Parathyroid adenoma (tissue), 2 donors: Measurements from ENCODE around the gene PROK1.

ENCODE experiments used
- H2AFZ ChIP-seq: fragments of 300-600 bp; sonication (generic); one replicate; pipeline ENCODE4 v1.7.0; 2017; ENCODE audit warnings: antibody characterized with exemption, mild to moderate bottlenecking
- H3K27ac ChIP-seq: fragments of 300-600 bp; sonication (generic); one replicate; pipeline ENCODE4 v1.7.0; 2017
- H3K27me3 ChIP-seq: fragments of 300-600 bp; sonication (generic); one replicate; pipeline ENCODE4 v1.7.0; 2017; ENCODE audit warnings: low read length; ENCODE audit not compliant: control insufficient read depth, insufficient read depth
- H3K36me3 ChIP-seq: fragments of 300-600 bp; sonication (generic); one replicate; pipeline ENCODE4 v1.7.0; 2017; ENCODE audit warnings: low read length; ENCODE audit not compliant: control insufficient read depth, insufficient read depth
- H3K4me1 ChIP-seq: fragments of 300-600 bp; sonication (generic); one replicate; pipeline ENCODE4 v1.7.0; 2017; ENCODE audit warnings: control low read depth
- H3K4me2 ChIP-seq: fragments of 300-600 bp; sonication (generic); one replicate; pipeline ENCODE4 v1.7.0; 2017; ENCODE audit warnings: low read length
- H3K4me3 ChIP-seq: fragments of 300-600 bp; sonication (generic); one replicate; pipeline ENCODE4 v1.7.0; 2017; ENCODE audit warnings: low read depth, low read length
- H3K79me2 ChIP-seq: fragments of 300-600 bp; sonication (generic); one replicate; pipeline ENCODE4 v1.7.0; 2017; ENCODE audit warnings: control low read depth
- H3K9ac ChIP-seq: fragments of 300-600 bp; sonication (generic); one replicate; pipeline ENCODE4 v1.7.0; 2017; ENCODE audit warnings: mild to moderate bottlenecking
- H3K9me3 ChIP-seq: fragments of 300-600 bp; sonication (generic); one replicate; pipeline ENCODE4 v1.7.0; 2017; ENCODE audit warnings: low read length; ENCODE audit not compliant: control insufficient read depth
- TF ChIP-seq, protein P1 (sequence below): fragments of 300-600 bp; sonication (generic); IDR thresholded peaks from one replicate; pipeline ENCODE4 v1.7.0; 2017; ENCODE audit warnings: antibody characterized with exemption, mild to moderate bottlenecking
- donor health status: primary hyperparathyroidism.

The PROK1 gene

DNA sequence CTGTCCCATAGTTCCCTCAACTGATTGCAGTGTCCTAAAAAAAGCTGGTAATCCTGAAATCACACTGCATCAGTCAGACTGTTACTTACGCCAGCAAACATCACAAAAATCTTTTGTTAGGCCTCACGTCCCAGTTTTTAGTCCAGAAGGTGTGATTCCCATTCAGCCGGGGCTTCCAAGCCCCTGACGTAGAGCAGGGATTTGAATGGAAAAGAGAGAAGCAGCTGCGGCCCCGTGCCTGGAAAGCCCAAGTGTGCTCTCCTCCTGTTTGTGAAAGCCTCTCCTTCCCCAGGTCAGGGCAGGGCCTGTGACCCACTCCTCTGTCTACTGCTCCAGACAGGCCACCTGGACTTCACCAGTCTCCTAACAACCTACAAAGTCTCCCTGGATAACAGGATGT, 47.3 kb downstream of the PROK1 start:
- TF ChIP-seq, protein P1, sequence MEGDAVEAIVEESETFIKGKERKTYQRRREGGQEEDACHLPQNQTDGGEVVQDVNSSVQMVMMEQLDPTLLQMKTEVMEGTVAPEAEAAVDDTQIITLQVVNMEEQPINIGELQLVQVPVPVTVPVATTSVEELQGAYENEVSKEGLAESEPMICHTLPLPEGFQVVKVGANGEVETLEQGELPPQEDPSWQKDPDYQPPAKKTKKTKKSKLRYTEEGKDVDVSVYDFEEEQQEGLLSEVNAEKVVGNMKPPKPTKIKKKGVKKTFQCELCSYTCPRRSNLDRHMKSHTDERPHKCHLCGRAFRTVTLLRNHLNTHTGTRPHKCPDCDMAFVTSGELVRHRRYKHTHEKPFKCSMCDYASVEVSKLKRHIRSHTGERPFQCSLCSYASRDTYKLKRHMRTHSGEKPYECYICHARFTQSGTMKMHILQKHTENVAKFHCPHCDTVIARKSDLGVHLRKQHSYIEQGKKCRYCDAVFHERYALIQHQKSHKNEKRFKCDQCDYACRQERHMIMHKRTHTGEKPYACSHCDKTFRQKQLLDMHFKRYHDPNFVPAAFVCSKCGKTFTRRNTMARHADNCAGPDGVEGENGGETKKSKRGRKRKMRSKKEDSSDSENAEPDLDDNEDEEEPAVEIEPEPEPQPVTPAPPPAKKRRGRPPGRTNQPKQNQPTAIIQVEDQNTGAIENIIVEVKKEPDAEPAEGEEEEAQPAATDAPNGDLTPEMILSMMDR = no peak
- Histone ChIP-seq H3K4me2 (no peak overlapping the region), H3K9ac (no peak overlapping the region), H3K27me3 (no peaks in the 10 kb centered on the region), H2AFZ (no peak overlapping the region), H3K4me1 (no peaks in the 10 kb centered on the region), H3K36me3 (no peaks in the 10 kb centered on the region), H3K9me3 (no peaks in the 10 kb centered on the region), H3K79me2 (no peaks in the 10 kb centered on the region), H3K27ac (no peak overlapping the region), H3K4me3 (no peak overlapping the region)

- no peaks in the 10 kb centered on the region for H3K9me3 ChIP-seq
- TF ChIP-seq, protein P1 = no peak
- H3K9ac ChIP-seq = no peak overlapping the region
- no peaks in the 10 kb centered on the region for H3K79me2 ChIP-seq
- H3K27ac ChIP-seq = no peak overlapping the region
- no peaks in the 10 kb centered on the region for H3K4me1 ChIP-seq
- H2AFZ ChIP-seq = no peak overlapping the region
- no peak overlapping the region for H3K4me3 ChIP-seq
- no peak overlapping the region for H3K4me2 ChIP-seq
- H3K27me3 ChIP-seq = no peaks in the 10 kb centered on the region
- H3K36me3 ChIP-seq = no peaks in the 10 kb centered on the region
These were observed 50.7 kb downstream of the PROK1 start for GRCh38 chr1:110501488-110502132.

DNA sequence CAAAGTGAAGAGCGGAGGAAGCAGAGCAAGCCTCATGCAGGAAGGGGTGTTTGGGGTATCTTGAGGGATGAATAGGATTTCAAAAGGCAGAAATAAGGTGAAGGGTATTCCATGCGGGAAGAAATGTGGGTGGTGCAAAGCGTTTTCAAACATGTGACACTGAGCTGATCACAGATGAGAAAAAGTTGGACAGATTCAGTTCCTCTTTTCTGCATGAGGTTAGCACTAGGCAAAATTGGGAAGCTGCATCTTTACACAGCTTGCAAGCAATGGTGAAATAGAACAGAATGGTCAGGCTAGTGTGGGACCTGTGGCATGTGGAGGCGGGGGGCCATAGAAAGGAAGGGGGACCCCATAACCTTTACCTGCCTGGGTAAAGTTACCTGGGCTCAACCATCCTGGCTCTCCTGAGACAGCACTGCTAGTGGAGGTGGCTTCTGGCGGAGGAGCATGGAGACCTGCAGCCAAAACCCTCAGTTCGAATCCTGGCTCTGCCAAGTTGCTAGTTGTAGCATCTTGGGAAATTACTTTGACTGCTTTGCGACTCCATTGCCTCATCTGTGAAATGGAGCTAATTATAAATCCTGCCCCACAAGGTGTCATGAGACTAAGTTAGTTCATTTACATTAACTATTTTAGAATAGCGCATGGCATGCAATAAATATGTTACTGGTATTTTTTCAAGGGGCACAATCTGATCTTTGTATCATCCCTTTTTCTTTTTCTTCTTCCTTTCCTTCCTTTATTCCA, 51.6 kb downstream of the PROK1 start:
- Histone ChIP-seq H3K4me2 (no peak overlapping the region), H3K9me3 (no peaks in the 10 kb centered on the region), H3K36me3 (no peaks in the 10 kb centered on the region), H3K79me2 (no peaks in the 10 kb centered on the region), H3K27me3 (no peaks in the 10 kb centered on the region), H3K4me1 (no peaks in the 10 kb centered on the region), H2AFZ (no peak overlapping the region), H3K4me3 (no peak overlapping the region), H3K9ac (no peak overlapping the region), H3K27ac (no peak overlapping the region)
- TF ChIP-seq, protein P1 = no peak

DNA sequence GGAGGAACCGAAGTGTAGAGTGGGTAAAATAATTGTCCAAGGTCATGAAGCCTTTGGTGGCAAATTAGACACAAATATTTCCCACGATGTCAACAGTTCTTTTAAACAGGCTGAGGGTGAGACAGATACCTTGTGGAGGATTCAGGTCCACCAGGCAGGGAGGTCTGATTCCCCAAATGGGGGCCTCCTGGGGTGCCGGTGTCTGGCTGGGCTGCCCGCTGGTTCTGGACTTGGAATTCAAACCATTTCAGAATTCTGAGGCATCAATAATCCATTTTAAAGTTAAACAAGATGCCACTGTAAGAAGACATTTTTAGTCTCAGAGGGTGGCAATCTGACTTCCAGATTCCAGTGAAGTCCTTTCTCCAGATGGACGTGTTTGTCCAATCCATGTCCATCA, 52.5 kb downstream of the PROK1 start:
- Histone ChIP-seq H2AFZ (no peak overlapping the region), H3K9me3 (no peaks in the 10 kb centered on the region), H3K27ac (no peak overlapping the region), H3K79me2 (no peaks in the 10 kb centered on the region), H3K27me3 (no peaks in the 10 kb centered on the region), H3K36me3 (no peaks in the 10 kb centered on the region), H3K9ac (no peak overlapping the region), H3K4me1 (no peaks in the 10 kb centered on the region), H3K4me3 (no peak overlapping the region), H3K4me2 (no peak overlapping the region)
- TF ChIP-seq, protein P1 = no peak
